Astrocyte of the cerebellum (primary cell): ENCODE data around the gene RER1.
A peak's percentile ranks its signal among the peaks of the same experiment; 100 is the strongest.

Experiments used
- DNase-seq: peaks from one replicate; pipeline ENCODE4 v3.0.0-alpha.2; 2011; ENCODE audit warnings: low read depth
- H3K4me3 ChIP-seq: 2 replicates; pipeline ENCODE4 v1.5.1; 2011; ENCODE audit warnings: mild to moderate bottlenecking, low read depth, low read length, moderate library complexity
- CTCF ChIP-seq: IDR thresholded peaks from 2 replicates; pipeline ENCODE4 v1.5.1; 2012; ENCODE audit warnings: low read length, low read depth, moderate library complexity, mild to moderate bottlenecking; ENCODE audit errors: missing control alignments
- in situ Hi-C: cut with HindIII; loops from 2 replicates; pipeline ENCODE4 v1.10.0; 2017; ENCODE audit warnings: low sequenced_read_pairs

RER1 gene, protein sequence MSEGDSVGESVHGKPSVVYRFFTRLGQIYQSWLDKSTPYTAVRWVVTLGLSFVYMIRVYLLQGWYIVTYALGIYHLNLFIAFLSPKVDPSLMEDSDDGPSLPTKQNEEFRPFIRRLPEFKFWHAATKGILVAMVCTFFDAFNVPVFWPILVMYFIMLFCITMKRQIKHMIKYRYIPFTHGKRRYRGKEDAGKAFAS

DNA sequence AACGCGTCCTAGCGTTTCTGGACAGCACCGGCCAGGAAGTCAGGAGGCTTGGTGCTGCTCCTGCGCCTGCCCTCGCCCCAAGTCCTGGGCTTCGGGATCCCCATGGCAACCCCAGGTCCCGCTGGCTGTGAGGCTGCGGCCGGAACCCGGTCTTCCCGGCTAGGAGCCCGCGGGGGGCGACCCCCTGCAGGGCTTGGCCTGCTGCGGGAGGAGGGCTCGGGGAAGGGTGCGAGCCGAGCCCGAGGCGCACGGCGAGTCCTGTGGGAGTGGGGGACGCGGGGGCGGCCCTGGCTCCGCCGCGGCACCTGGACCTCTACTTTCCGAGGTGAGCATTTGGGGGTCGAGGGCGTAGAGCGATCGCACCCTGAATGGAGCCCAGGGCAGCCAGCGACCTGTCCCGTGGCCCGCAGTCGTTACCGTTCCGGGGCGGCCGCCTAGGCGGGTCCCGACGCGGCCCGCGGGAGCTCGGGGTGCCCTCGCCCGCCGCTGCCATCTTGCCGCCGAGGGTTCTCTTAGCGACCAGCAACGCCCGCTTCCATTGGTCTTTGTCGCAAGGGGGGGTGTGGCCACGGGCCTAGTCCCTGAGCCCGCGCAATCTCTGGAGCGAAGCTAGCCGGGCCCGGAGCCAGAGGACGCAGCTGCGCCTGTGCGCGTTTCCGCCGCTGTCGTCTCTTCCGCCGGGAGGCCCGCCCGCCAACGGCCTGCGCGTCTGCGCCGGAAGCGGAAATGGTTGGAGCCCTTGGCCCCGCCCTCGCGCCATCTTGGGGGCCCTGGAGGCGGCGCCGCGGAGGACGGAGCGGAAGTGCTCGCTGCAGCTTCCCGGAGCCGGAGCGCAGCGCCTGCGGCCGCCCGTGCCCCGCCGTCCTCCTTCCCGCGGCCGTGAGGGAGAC is at the start of gene RER1, which contains the start of gene MORN1:
Gene RER1 (plus strand): TSS at position 801 of the 890 bp plus-strand sequence. CDS start 3,950 bp downstream, outside the sequence.
Gene MORN1 (minus strand): TSS at position 514 of the 890 bp plus-strand sequence. CDS start 21 bp downstream, at position 493.
- in situ Hi-C loops = no loop called here
- no peak for TF ChIP-seq CTCF
- peak; percentile 96 for DNase-seq
- peak within 1 kb of the TSS; percentile 94 for H3K4me3 ChIP-seq

DNA sequence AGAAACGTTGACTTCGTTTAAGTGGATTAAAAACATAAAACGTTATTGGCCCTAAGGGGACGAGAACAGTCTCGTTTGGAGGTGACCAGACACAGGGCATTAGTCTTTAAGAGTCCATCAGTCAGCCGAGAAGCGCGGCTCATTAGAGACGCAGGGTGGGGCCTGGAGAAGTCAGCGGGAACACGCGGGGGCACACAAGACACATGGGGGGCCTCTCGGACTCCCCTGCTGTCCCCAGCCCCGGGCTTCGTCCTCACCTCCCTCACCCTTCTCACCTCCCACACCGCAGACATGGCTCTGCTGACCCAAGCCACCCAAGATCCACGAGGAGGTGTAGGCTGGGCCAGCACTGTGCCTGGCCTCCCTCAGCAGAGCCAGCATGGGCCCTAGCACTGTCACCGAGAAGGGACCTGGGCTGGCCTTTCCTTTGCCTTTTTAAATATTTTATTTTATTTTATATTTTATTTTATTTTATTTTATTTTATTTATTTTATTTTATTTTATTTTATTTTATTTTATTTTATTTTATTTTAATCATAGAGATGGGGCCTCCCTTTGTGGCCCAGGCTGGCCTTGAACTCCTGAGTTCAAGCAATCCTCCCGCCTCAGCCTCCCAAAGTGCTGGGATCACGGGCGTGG is 49.1 kb upstream of the RER1 start:
- no peak for DNase-seq
- H3K4me3 ChIP-seq = no peak overlapping the region
- in situ Hi-C loops = no loop called here
- TF ChIP-seq CTCF = no peak

DNA sequence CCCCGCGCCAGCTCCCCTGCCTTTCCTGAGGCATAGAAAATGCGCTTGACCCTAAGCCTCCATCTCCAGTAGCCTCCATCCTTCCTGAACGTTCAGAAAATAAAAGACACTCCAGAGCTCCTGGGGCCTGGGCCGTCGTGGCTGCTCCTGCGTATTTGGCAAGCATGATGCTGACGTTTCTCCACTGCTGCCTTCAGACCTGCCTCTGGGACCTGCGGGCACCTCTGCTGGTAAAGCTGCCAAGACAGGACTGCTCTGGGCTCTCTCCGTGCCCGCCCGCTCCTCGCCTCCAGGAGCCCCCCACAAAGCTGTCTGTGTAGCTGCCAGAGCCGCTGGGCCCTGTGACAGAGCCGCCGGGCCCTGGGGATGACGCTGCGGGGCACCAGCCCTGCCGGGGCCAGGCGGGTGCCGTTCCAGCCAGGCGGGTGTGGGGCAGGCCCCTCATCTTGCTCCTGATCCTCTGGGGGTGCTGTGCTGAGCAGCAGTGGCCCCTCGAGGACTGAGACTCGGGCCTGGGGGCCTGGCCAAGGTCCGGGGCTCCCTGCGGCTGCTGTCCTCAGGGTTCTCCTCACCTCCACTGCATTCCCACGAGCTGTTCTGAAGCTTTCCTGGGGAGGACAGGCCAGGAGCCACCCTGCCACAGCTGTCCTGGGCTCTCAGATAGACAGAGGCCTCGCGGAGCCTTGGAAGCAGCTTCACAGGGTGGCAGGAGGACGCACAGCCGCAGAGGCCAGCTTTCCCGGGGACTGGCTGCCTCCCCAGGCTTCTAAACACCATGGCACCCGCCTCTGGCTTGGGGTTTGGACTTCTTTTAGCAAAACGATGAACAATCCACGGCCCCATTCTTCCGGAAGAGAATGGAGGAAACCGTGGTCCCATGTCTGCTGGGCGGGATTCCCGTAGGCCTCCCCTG is 48.4 kb upstream of the RER1 start:
- H3K4me3 ChIP-seq = no peak overlapping the region
- no peak for TF ChIP-seq CTCF
- DNase-seq = no peak
- in situ Hi-C loops = no loop called here

DNA sequence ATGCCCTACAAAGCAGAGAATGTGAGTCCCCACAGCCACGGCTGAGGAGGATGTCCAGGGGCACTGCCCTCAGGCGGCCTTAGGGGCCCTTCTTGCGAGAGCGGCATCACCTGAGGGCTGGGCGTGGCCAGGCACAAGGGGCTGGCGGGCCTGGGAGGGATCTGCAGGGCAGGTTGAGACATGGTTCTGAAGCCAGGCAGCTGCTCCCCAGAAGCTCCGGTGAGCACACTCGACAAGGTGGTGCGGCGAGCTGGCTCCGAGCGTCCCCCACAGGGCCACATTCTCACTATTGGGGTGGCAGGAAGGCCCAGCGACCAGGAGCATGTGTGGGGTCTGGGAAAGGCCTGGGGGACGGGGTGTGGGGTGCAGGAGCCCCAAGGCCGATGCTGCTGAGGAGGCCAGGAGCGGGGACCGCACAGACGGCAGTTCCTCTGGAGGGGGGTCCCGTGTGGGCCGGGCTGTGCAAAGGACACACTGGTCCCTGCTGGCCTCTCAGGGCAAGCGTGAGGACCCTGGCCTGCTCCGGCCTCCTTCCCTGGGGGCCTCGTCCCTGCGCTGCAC is 47.4 kb upstream of the RER1 start:
- in situ Hi-C loops = no loop called here
- DNase-seq = no peak
- TF ChIP-seq CTCF = no peak
- H3K4me3 ChIP-seq = no peak overlapping the region

GRCh38 chr1:2344744-2345296 is 46.8 kb upstream of the RER1 start:
- TF ChIP-seq CTCF = no peak
- DNase-seq = no peak
- H3K4me3 ChIP-seq = no peak overlapping the region

More at GRCh38 chr1:2344744-2345296, 46.8 kb upstream of the RER1 start:
- in situ Hi-C loops = loop anchor here (5.0 kb wide), 2 partner anchors 43 to 148 kb away; no protein-coding TSS in a partner anchor
